Fibroblast of lung (primary cell): ENCODE measurements around the gene DNAH17. TPM values are rescaled to one million over a fixed set of nuclear protein-coding genes. Genes with fewer than 3 reads are reported as not detected.

ENCODE experiments used
- DNase-seq, 2 donors: peaks; one replicate each; pipeline versions ENCODE4 v3.0.0 to v3.0.0-alpha.2; 2010; ENCODE audit warnings: low read depth in 2 of 2
- H2AFZ ChIP-seq: 2 replicates; pipeline ENCODE4 v1.5.1; 2012; ENCODE audit warnings: low read length, control low read depth, inconsistent platforms
- H3K27ac ChIP-seq: 2 replicates; pipeline ENCODE4 v1.5.1; 2011; ENCODE audit warnings: low read length, control low read depth; ENCODE audit not compliant: insufficient read depth
- H3K27me3 ChIP-seq: 2 replicates; pipeline ENCODE4 v1.5.1; 2011; ENCODE audit warnings: mild to moderate bottlenecking, low read length; ENCODE audit not compliant: control insufficient read depth, insufficient read depth
- H3K36me3 ChIP-seq: 2 replicates; pipeline ENCODE4 v1.5.1; 2011; ENCODE audit warnings: low read length; ENCODE audit not compliant: control insufficient read depth, insufficient read depth
- H3K4me1 ChIP-seq: 2 replicates; pipeline ENCODE4 v1.5.1; 2011; ENCODE audit warnings: low read length; ENCODE audit not compliant: control insufficient read depth, insufficient read depth; ENCODE audit errors: extremely low read depth
- H3K4me2 ChIP-seq: 2 replicates; pipeline ENCODE4 v1.5.1; 2011; ENCODE audit warnings: low read length, control low read depth; ENCODE audit not compliant: insufficient read depth; ENCODE audit errors: extremely low read depth
- H3K4me3 ChIP-seq, 4 experiments: fragments of 200-600 bp in 1 of 4; sonication (generic) in 1 of 4; replicated peaks in 1 of 4; 2 replicates each; pipeline ENCODE4 v1.5.1; 2011 to 2016; ENCODE audit warnings: low read length in 4 of 4, low read depth in 3 of 4, mild to moderate bottlenecking in 3 of 4, control low read depth in 2 of 4, inconsistent platforms in 1 of 4, mixed read lengths in 1 of 4; ENCODE audit not compliant: insufficient read depth in 1 of 4; ENCODE audit errors: control extremely low read depth in 1 of 4
- H3K79me2 ChIP-seq: 2 replicates; pipeline ENCODE4 v1.5.1; 2012; ENCODE audit warnings: mild to moderate bottlenecking, low read length, inconsistent platforms; ENCODE audit not compliant: control insufficient read depth, insufficient read depth
- H3K9ac ChIP-seq: 2 replicates; pipeline ENCODE4 v1.5.1; 2011; ENCODE audit warnings: mild to moderate bottlenecking, low read length, control low read depth; ENCODE audit not compliant: insufficient read depth
- H3K9me3 ChIP-seq: 2 replicates; pipeline ENCODE4 v1.5.1; 2012; ENCODE audit warnings: low read depth, low read length; ENCODE audit not compliant: control insufficient read depth, insufficient read depth
- H4K20me1 ChIP-seq: 2 replicates; pipeline ENCODE4 v1.5.1; 2011; ENCODE audit warnings: low read length; ENCODE audit not compliant: control insufficient read depth, insufficient read depth; ENCODE audit errors: extremely low read depth
- EZH2 ChIP-seq: IDR thresholded peaks from 2 replicates; pipeline ENCODE4 v1.5.1; 2012; ENCODE audit warnings: low read length, control low read depth, mild to moderate bottlenecking; ENCODE audit errors: missing control alignments
- polyA plus RNA-seq, 2 donors: library from polyadenylated mRNA; depleted of rRNA in 1 of 2; stranded (reverse) in 1 of 2; unstranded in 1 of 2; fragments of >200 nt; gene quantifications; 2 replicates each; pipeline ENCODE4 v1.2.1, GENCODE V29; 2011 to 2012; ENCODE audit warnings: missing spikeins in 1 of 2
- total RNA-seq: library from RNA; depleted of rRNA; stranded (reverse); fragments of >200 nt; gene quantifications from 2 replicates; pipeline ENCODE4 v1.2.1, GENCODE V29; 2014
- TF ChIP-seq, protein P1 (sequence below), 2 donors: IDR thresholded peaks in 1 of 2; conservative IDR thresholded peaks in 1 of 2; 1 replicate in 1 of 2; 2 replicates in 1 of 2; pipeline ENCODE4 v1.5.1; 2011 to 2012; ENCODE audit warnings: low read length in 2 of 2, control low read depth in 1 of 2, inconsistent platforms in 1 of 2, low read depth in 1 of 2, mild to moderate bottlenecking in 1 of 2

Gene DNAH17
- total and polyA plus RNA-seq, 2 donors (not counting 1 experiment from before 2014, with no cell fraction given) = not detected

DNA sequence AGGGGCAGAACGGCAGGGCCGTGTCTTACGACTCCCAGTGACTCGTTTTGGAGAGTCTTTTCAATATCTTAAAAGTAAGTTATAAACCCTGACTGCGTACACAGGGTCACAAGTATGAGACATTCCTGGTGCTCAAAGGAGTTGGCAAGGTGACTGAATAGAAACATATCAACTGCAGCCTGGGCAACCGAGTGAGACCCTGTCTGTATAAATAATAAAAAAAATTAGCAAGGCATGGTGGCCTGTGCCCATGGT lies 115.5 kb downstream of the DNAH17 start:
- Histone ChIP-seq H3K27me3 (no peaks in the 10 kb centered on the region), H3K4me3 (no peak overlapping the region), H3K9ac (no peak overlapping the region), H3K79me2 (no peaks in the 10 kb centered on the region), H2AFZ (no peak overlapping the region), H3K9me3 (no peaks in the 10 kb centered on the region), H3K27ac (no peak overlapping the region), H3K4me2 (no peak overlapping the region), H3K4me1 (no peaks in the 10 kb centered on the region), H4K20me1 (no peaks in the 10 kb centered on the region), H3K36me3 (no peaks in the 10 kb centered on the region)
- TF ChIP-seq EZH2 = no peak
- TF ChIP-seq, protein P1, sequence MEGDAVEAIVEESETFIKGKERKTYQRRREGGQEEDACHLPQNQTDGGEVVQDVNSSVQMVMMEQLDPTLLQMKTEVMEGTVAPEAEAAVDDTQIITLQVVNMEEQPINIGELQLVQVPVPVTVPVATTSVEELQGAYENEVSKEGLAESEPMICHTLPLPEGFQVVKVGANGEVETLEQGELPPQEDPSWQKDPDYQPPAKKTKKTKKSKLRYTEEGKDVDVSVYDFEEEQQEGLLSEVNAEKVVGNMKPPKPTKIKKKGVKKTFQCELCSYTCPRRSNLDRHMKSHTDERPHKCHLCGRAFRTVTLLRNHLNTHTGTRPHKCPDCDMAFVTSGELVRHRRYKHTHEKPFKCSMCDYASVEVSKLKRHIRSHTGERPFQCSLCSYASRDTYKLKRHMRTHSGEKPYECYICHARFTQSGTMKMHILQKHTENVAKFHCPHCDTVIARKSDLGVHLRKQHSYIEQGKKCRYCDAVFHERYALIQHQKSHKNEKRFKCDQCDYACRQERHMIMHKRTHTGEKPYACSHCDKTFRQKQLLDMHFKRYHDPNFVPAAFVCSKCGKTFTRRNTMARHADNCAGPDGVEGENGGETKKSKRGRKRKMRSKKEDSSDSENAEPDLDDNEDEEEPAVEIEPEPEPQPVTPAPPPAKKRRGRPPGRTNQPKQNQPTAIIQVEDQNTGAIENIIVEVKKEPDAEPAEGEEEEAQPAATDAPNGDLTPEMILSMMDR (conservative IDR thresholded peaks at IDR 0.05 in 1 of 2, IDR thresholded peaks at IDR 0.05 in 1 of 2; ENCODE audit: low read depth in 1 of 2, low read length in 2 of 2) = no peak
- DNase-seq = no peak

DNA sequence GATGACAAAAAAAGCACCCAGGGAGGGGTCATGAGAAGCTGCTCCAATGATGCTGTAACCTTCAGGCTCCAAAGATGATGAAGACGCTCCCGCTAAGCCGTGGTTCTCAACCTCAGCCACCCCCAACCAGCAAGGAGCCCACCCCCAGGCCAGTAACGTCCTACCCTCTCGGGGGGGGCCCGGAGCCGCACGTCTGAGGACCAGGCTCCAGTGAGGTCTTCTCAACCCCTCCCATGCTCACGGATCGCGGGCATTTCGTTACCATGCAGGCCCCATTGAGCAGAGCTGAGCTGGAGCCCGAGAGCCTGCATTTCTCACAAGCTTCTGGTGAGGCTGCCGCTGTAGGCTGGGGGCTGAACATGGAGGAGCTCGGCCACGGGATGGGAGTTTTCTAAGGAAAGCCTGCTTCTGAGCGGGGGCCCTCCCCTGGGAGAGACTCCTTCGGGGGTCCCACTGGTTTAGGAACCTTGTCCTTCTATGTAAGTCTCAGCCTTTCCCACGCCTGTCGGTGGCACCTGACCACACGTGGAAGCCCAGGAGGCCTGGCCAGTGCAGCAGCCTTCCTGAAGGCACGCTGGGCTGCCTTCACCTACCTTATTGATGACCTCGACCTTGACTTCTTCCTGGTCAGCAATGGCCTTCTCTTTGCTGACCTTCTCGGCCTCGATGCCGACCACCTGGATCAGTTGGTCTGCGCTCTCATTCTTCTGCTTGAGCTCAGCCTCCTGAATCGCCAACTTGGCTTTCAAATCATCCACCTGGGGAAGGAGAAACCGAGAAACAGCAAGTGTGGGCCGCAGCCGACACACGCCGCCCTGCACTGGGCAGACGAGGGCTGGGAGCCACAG lies 116.0 kb downstream of the DNAH17 start:
- Histone ChIP-seq H3K36me3 (no peaks in the 10 kb centered on the region), H3K27ac (no peak overlapping the region), H4K20me1 (no peaks in the 10 kb centered on the region), H3K4me1 (no peaks in the 10 kb centered on the region), H3K4me2 (no peak overlapping the region), H3K27me3 (no peaks in the 10 kb centered on the region), H2AFZ (no peak overlapping the region), H3K9ac (no peak overlapping the region), H3K4me3 (no peak overlapping the region), H3K79me2 (no peaks in the 10 kb centered on the region), H3K9me3 (no peaks in the 10 kb centered on the region)
- TF ChIP-seq, protein P1 (conservative IDR thresholded peaks at IDR 0.05 in 1 of 2, IDR thresholded peaks at IDR 0.05 in 1 of 2; ENCODE audit: low read depth in 1 of 2, low read length in 2 of 2) = no peak
- no peak for TF ChIP-seq EZH2
- DNase-seq = no peak

DNA sequence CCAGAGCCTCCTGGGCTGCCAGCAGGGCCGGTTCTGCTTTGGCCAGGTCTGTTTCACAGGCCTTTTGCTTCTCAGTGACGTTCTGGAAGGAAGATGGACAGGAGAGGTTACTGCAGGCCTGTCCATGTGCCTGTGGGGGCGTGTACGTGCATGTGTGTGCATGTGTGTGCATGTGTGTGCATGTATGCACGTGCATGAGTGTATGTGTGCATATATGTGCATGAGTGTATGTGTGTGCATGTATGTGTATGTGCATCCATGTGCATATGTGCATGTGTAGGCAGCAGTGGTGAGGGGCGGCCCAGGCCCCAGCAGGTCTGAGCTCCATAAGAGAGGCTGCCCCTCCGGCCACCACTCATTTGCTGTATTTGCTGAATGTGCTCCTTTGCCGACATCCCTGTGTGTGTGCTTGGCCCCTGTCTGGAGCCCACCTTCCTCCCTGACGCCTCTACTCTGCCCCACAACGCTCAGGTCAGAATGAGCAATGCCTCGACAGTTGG lies 117.0 kb downstream of the DNAH17 start:
- no peak overlapping the region for H3K27ac ChIP-seq
- H4K20me1 ChIP-seq = no peaks in the 10 kb centered on the region
- H3K4me1 ChIP-seq = no peaks in the 10 kb centered on the region
- no peak overlapping the region for H2AFZ ChIP-seq
- H3K79me2 ChIP-seq = no peaks in the 10 kb centered on the region
- no peak overlapping the region for H3K4me3 ChIP-seq
- no peaks in the 10 kb centered on the region for H3K9me3 ChIP-seq
- no peak for TF ChIP-seq EZH2
- TF ChIP-seq, protein P1 (conservative IDR thresholded peaks at IDR 0.05 in 1 of 2, IDR thresholded peaks at IDR 0.05 in 1 of 2; ENCODE audit: low read depth in 1 of 2, low read length in 2 of 2) = no peak
- H3K27me3 ChIP-seq = no peaks in the 10 kb centered on the region
- DNase-seq = no peak
- no peak overlapping the region for H3K9ac ChIP-seq
- no peak overlapping the region for H3K4me2 ChIP-seq
- no peaks in the 10 kb centered on the region for H3K36me3 ChIP-seq
